ENCODE results near the gene VSTM4. TPM values are rescaled to one million over a fixed set of nuclear protein-coding genes. Genes with fewer than 3 reads are reported as not detected.

Gene VSTM4
- total and polyA plus RNA-seq, 3 donors from 2014 or later = 25.6 to 35.8 (median 26.0) TPM

DNA sequence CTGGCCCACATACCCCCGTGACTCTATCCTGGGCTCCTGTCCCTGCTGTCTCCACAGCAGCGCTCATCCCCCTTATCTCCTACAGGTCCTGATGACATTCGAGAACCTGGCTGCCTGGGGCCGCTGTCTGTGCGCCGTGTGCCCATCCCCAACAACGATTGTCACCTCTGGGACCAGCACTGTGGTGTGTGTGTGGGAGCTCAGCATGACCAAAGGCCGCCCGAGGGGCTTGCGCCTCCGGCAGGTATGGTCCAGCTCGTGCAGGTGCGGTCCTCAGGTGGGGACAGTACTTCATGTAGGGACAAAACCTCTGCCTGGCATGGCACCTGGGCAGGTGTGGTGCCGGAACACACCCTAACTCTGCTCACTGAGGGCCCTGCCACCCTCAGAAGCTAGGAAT lies 145.3 kb downstream of the VSTM4 start:
- no peaks in the 10 kb centered on the region for H3K27me3 ChIP-seq
- no peaks in the 10 kb centered on the region for H3K9me3 ChIP-seq
- no peak for DNase-seq
- peaks cover 5% of the 10 kb centered on the region for H3K4me1 ChIP-seq
- H3K27ac ChIP-seq = no peak overlapping the region
- intact Hi-C loops (cut with DNase I; ENCODE audit: low total_unique reads) = no loop called here
- no peaks in the 10 kb centered on the region for H3K36me3 ChIP-seq (ENCODE audit: low read depth, missing control alignments)
- no peak for TF ChIP-seq POLR2A (IDR thresholded peaks at IDR 0.05)
- TF ChIP-seq, protein P1, sequence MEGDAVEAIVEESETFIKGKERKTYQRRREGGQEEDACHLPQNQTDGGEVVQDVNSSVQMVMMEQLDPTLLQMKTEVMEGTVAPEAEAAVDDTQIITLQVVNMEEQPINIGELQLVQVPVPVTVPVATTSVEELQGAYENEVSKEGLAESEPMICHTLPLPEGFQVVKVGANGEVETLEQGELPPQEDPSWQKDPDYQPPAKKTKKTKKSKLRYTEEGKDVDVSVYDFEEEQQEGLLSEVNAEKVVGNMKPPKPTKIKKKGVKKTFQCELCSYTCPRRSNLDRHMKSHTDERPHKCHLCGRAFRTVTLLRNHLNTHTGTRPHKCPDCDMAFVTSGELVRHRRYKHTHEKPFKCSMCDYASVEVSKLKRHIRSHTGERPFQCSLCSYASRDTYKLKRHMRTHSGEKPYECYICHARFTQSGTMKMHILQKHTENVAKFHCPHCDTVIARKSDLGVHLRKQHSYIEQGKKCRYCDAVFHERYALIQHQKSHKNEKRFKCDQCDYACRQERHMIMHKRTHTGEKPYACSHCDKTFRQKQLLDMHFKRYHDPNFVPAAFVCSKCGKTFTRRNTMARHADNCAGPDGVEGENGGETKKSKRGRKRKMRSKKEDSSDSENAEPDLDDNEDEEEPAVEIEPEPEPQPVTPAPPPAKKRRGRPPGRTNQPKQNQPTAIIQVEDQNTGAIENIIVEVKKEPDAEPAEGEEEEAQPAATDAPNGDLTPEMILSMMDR (IDR thresholded peaks at IDR 0.05) = no peak
- H3K4me3 ChIP-seq = no peak overlapping the region
- 95% methylated on average over 14 of the region's 14 CpGs for WGBS, 2 donors

DNA sequence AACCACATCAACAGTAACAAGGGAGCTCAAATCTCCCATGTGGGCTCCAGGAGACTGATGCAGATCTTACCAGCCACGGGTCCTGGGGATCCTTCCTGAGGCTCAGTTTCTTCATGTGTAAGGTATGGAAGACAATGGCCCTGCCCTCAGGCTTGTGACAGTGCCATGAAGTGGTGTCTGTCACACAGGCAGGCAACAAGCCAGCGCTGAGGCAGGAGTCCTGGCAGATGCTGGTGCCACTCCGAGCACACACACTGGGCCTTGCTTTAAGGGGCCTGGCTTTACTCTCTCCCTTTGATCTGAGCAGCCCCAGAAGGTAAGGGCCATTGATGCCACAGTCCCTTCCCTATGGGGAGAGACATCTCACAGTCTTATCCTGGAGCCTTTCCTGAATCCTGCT lies 147.3 kb downstream of the VSTM4 start:
- no peaks in the 10 kb centered on the region for H3K36me3 ChIP-seq (ENCODE audit: low read depth, missing control alignments)
- WGBS, 2 donors = 87 to 92% methylated on average over 2 to 3 of the region's 3 CpGs
- no peak for TF ChIP-seq POLR2A (IDR thresholded peaks at IDR 0.05)
- TF ChIP-seq, protein P1 (IDR thresholded peaks at IDR 0.05) = no peak
- DNase-seq = no peak
- H3K27ac ChIP-seq = no peak overlapping the region
- intact Hi-C loops (cut with DNase I; ENCODE audit: low total_unique reads) = no loop called here
- no peaks in the 10 kb centered on the region for H3K9me3 ChIP-seq
- H3K4me1 ChIP-seq = peaks cover 5% of the 10 kb centered on the region
- H3K4me3 ChIP-seq = no peak overlapping the region
- H3K27me3 ChIP-seq = no peaks in the 10 kb centered on the region

DNA sequence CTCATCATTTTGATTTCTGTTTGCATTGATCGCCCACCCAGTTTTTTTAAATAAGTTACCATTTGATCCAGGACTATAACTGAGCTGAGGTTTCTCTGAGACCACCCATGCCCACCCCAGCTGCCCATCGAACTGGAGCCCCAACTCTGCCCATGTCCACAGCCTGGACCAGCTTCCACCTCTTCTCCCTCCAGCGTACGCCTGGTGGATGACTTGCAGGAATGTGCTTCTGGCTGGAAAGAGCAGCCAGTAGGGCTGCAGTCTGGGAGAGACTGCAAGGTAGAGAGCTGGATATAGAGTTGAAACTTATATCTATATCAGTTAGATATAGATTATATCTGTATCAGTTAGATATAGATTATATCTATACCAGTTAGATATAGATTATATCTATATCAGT lies 149.9 kb downstream of the VSTM4 start:
- TF ChIP-seq, protein P1 (IDR thresholded peaks at IDR 0.05) = no peak
- no peak for TF ChIP-seq POLR2A (IDR thresholded peaks at IDR 0.05)
- 95 to 100% methylated on average over 4 of the region's 4 CpGs for WGBS, 2 donors
- Histone ChIP-seq H3K9me3 (no peaks in the 10 kb centered on the region), H3K27ac (no peak overlapping the region), H3K4me3 (no peak overlapping the region), H3K27me3 (no peaks in the 10 kb centered on the region), H3K4me1 (peaks cover 5% of the 10 kb centered on the region), H3K36me3 (ENCODE audit: low read depth, missing control alignments) (no peaks in the 10 kb centered on the region)
- DNase-seq = no peak
- intact Hi-C loops (cut with DNase I; ENCODE audit: low total_unique reads) = no loop called here

Small RNAs within 50 kb of the gene (microRNA-seq; reads per million reads assigned to microRNA genes)
- 0 reads per million in 2 donors for gene MIR4294 (ENCODE audit: borderline number of aligned reads in 2 of 2, borderline replicate concordance in 1 of 2)

Small RNAs within 50 kb of the gene (small RNA-seq; reads per million reads assigned to genes)
- gene MIR4294 = 0 reads per million in 2 donors

Other genes starting within 250 kb of the VSTM4 start
- gene LRRC18, start 175.7 kb downstream of the VSTM4 start, total RNA-seq = 10 to 100 TPM in 1 of 2 donors, 1 to 10 TPM in 1; 7.8 to 12.6 TPM
- gene LRRC18, start 175.7 kb downstream of the VSTM4 start, polyA plus RNA-seq (ENCODE audit: insufficient read depth, low read depth, low replicate concordance) = 23.1 TPM
- 10 to 100 TPM in 1 of 2 donors, 1 to 10 TPM in 1; 1.2 to 11.7 TPM for gene FAM170B, start 18.5 kb upstream of the VSTM4 start, total RNA-seq
- gene FAM170B, start 18.5 kb upstream of the VSTM4 start, polyA plus RNA-seq (ENCODE audit: insufficient read depth, low read depth, low replicate concordance) = 10.5 TPM
- 1 to 10 TPM; 4.5 to 5.3 TPM for gene TMEM273, start 72.9 kb upstream of the VSTM4 start, total RNA-seq
- 8.2 TPM for gene TMEM273, start 72.9 kb upstream of the VSTM4 start, polyA plus RNA-seq (ENCODE audit: insufficient read depth, low read depth, low replicate concordance)
- gene C10orf71, start 183.6 kb upstream of the VSTM4 start, total RNA-seq = under 1 TPM; 0.08 to 0.12 TPM
- 0.79 TPM for gene C10orf71, start 183.6 kb upstream of the VSTM4 start, polyA plus RNA-seq (ENCODE audit: insufficient read depth, low read depth, low replicate concordance)

Measured in testis (tissue), 3 donors.